Measurements from ENCODE around the gene PDE7B. TPM values are rescaled to one million over a fixed set of nuclear protein-coding genes. Genes with fewer than 3 reads are reported as not detected.

PDE7B gene
- total RNA-seq, 1 experiment from 2014 or later: not detected

DNA sequence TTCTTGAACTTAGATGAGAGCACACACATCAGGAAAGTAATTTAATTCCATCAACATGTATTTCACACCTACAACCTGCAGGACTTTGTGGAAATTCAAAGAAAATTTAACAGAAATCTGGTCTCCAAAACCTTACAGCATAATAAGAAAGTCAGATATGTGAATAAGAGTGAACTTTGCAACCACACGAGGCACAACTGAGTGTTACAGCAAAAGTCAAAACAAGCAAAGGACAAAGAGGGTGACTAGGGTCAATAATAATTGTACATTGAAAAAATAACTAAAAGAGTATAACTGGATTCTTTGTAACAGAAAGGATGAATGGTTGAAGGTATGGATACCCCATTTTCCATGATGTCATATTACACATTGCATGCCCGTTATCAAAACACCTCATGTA is 284.8 kb downstream of the PDE7B start:
- H3K27me3 ChIP-seq (ENCODE audit: low read length): no peaks in the 10 kb centered on the region
- BruUV-seq (replicated peaks): no TSS peak
- ATAC-seq (no peak), DNase-seq (no peak)
- H4K20me1 ChIP-seq (ENCODE audit: low read length): no peaks in the 10 kb centered on the region
- no peak overlapping the region for H3K4me2 ChIP-seq (ENCODE audit: low read length)
- no peak for TF ChIP-seq EZH2 (IDR thresholded peaks at IDR 0.05; ENCODE audit: low read length, unreplicated experiment)
- TF ChIP-seq, protein P1, sequence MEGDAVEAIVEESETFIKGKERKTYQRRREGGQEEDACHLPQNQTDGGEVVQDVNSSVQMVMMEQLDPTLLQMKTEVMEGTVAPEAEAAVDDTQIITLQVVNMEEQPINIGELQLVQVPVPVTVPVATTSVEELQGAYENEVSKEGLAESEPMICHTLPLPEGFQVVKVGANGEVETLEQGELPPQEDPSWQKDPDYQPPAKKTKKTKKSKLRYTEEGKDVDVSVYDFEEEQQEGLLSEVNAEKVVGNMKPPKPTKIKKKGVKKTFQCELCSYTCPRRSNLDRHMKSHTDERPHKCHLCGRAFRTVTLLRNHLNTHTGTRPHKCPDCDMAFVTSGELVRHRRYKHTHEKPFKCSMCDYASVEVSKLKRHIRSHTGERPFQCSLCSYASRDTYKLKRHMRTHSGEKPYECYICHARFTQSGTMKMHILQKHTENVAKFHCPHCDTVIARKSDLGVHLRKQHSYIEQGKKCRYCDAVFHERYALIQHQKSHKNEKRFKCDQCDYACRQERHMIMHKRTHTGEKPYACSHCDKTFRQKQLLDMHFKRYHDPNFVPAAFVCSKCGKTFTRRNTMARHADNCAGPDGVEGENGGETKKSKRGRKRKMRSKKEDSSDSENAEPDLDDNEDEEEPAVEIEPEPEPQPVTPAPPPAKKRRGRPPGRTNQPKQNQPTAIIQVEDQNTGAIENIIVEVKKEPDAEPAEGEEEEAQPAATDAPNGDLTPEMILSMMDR (conservative IDR thresholded peaks at IDR 0.05; ENCODE audit: low read depth, low read length): no peak
- TF ChIP-seq EZH2phosphoT487 (IDR thresholded peaks at IDR 0.05; ENCODE audit: borderline replicate concordance, low read length): no peak
- intact Hi-C loops (cut with micrococcal nuclease): loop anchor here (5.0 kb wide), 1 partner anchor 44 kb away; no protein-coding TSS in a partner anchor
- H3K27ac ChIP-seq (ENCODE audit: low read length): no peak overlapping the region
- no peaks in the 10 kb centered on the region for H3K36me3 ChIP-seq (ENCODE audit: low read depth, low read length)
- no peaks in the 10 kb centered on the region for H3K9me2 ChIP-seq (replicated peaks; ENCODE audit: low read length)
- H2AFZ ChIP-seq (ENCODE audit: low read length): no peak overlapping the region
- H3F3A ChIP-seq (ENCODE audit: low read length, unreplicated experiment): no peaks in the 10 kb centered on the region
- no peak overlapping the region for H3K9ac ChIP-seq (ENCODE audit: low read length)
- POLR2A ChIA-PET (ENCODE audit: unreplicated experiment): no interaction called here
- H3K4me1 ChIP-seq (ENCODE audit: insufficient read depth, low read length): no peaks in the 10 kb centered on the region
- H3K79me2 ChIP-seq (ENCODE audit: low read length): no peaks in the 10 kb centered on the region
- H3K9me3 ChIP-seq (ENCODE audit: low read length): no peaks in the 10 kb centered on the region
- H3K4me3 ChIP-seq (ENCODE audit: low read length): no peak overlapping the region
- CTCF ChIA-PET: no interaction called here

DNA sequence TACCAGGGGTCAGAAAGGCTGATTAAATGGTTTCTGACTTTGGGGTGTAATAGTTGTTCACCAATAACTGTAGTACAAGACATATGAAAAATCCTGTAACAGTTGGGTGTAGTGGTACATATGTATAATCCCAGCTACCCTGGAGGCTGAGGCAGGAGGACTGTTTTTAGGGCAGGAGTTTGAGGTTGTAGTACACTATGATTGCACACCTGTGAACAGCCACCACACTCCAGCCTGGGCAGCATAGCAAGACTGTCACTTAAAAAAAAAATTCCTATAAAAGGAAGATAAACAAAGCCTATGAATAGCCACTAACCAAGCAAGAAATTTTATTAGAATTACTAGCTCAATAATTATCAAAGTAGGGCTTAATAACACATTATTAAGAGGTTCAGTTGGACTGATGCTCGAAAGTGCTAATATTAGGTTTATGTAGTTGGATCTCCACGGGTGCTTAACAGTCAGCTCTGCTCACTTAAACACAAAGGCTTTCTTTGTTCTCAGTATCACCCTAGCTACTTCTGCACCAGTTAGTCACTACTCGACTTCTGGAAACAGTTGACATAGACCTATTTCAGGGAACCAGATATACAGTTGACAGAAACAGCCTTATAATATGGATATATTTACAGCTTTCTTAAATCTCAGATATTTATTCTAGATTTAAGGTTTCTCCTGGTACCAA is 285.6 kb downstream of the PDE7B start:
- POLR2A ChIA-PET (ENCODE audit: unreplicated experiment): no interaction called here
- ATAC-seq (peak; percentile 95), DNase-seq (peak; percentile 32)

More for the DNA sequence above, 285.6 kb downstream of the PDE7B start:
- Histone ChIP-seq H3K79me2 (ENCODE audit: low read length) (no peaks in the 10 kb centered on the region), H3F3A (ENCODE audit: low read length, unreplicated experiment) (no peaks in the 10 kb centered on the region), H3K36me3 (ENCODE audit: low read depth, low read length) (no peaks in the 10 kb centered on the region), H3K9me3 (ENCODE audit: low read length) (no peaks in the 10 kb centered on the region), H3K27me3 (ENCODE audit: low read length) (no peaks in the 10 kb centered on the region), H3K4me1 (ENCODE audit: insufficient read depth, low read length) (no peaks in the 10 kb centered on the region), H4K20me1 (ENCODE audit: low read length) (no peaks in the 10 kb centered on the region), H3K9me2 (replicated peaks; ENCODE audit: low read length) (no peaks in the 10 kb centered on the region), H2AFZ (ENCODE audit: low read length) (no peak overlapping the region), H3K27ac (ENCODE audit: low read length) (no peak overlapping the region), H3K4me3 (ENCODE audit: low read length) (no peak overlapping the region), H3K9ac (ENCODE audit: low read length) (no peak overlapping the region), H3K4me2 (ENCODE audit: low read length) (no peak overlapping the region)
- intact Hi-C loops (cut with micrococcal nuclease): loop anchor here (5.0 kb wide), 1 partner anchor 45 kb away; no protein-coding TSS in a partner anchor
- BruUV-seq (replicated peaks): no TSS peak
- CTCF ChIA-PET: no interaction called here
- TF ChIP-seq, protein P1 (conservative IDR thresholded peaks at IDR 0.05; ENCODE audit: low read depth, low read length): no peak
- TF ChIP-seq EZH2phosphoT487 (IDR thresholded peaks at IDR 0.05; ENCODE audit: borderline replicate concordance, low read length): no peak
- TF ChIP-seq EZH2 (IDR thresholded peaks at IDR 0.05; ENCODE audit: low read length, unreplicated experiment): no peak
